HUES64 (cell line): ENCODE results near the gene ZNF83.
"Not testable (repeated sequence)": the region's sequence is repeated elsewhere in the genome, so short reads cannot be mapped to it uniquely, and the experiment has no call there.

ENCODE experiments used
- H3K27ac ChIP-seq: 2 replicates; pipeline ENCODE4 v1.7.0; 2013; ENCODE audit warnings: low read depth, low read length, inconsistent platforms
- H3K27me3 ChIP-seq: 2 replicates; pipeline ENCODE4 v1.6.1; 2013; ENCODE audit warnings: mild to moderate bottlenecking, low read length; ENCODE audit not compliant: insufficient read depth
- H3K36me3 ChIP-seq: 2 replicates; pipeline ENCODE4 v1.6.1; 2013; ENCODE audit warnings: mild to moderate bottlenecking, low read length; ENCODE audit not compliant: insufficient read depth
- H3K4me1 ChIP-seq: 2 replicates; pipeline ENCODE4 v1.6.1; 2013; ENCODE audit warnings: mild to moderate bottlenecking, low read length, moderate library complexity; ENCODE audit not compliant: insufficient read depth
- H3K4me3 ChIP-seq: 2 replicates; pipeline ENCODE4 v1.5.1; 2013; ENCODE audit warnings: mild to moderate bottlenecking, low read length, moderate library complexity
- H3K9ac ChIP-seq: 2 replicates; pipeline ENCODE4 v1.6.1; 2013; ENCODE audit warnings: mild to moderate bottlenecking, low read depth, low read length
- H3K9me3 ChIP-seq: 2 replicates; pipeline ENCODE4 v1.6.1; 2013; ENCODE audit warnings: low read depth, low read length; ENCODE audit not compliant: insufficient read depth
- WGBS: fragments of 150-250, 120-280 bp; methylation state at CpG from one replicate; pipeline ENCODE4 v1.1.7; 2013; ENCODE audit warnings: missing lambda C conversion rate; 5-methylcytosine and 5-hydroxymethylcytosine counted together

Gene ZNF83

DNA sequence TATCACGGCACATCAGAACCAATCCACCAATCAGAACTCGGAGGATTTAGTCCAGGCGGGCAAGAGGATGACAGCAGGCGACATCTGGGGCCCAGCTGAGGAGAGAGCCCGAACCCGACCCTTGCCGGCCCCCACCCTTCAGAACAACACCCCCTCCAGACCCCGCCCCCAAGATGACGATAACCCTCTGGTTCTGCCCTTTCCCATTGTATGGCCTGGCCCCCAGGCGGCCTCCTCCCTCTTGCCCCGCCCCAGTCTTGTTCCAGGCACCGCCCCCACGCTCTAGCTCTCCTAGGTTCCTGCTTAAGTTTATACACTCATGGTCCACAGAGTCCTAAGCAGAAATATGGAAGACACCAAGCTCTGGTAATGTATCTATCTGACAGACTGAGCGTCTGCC is 2.8 kb upstream of the ZNF83 start:
- H3K4me1 ChIP-seq, result no peaks in the 10 kb centered on the region; the same call in none of the 2 replicates
- no peak overlapping the region for H3K9ac ChIP-seq
- no peak overlapping the region for H3K27ac ChIP-seq
- H3K27me3 ChIP-seq, result 0 out of 2 replicates have a peak, but pooled peaks cover 3% of the 10 kb centered on the region
- no peaks in the 10 kb centered on the region for H3K9me3 ChIP-seq
- 64% methylated on average over 14 of the region's 14 CpGs for WGBS
- no peak overlapping the region for H3K4me3 ChIP-seq
- no peaks in the 10 kb centered on the region for H3K36me3 ChIP-seq

DNA sequence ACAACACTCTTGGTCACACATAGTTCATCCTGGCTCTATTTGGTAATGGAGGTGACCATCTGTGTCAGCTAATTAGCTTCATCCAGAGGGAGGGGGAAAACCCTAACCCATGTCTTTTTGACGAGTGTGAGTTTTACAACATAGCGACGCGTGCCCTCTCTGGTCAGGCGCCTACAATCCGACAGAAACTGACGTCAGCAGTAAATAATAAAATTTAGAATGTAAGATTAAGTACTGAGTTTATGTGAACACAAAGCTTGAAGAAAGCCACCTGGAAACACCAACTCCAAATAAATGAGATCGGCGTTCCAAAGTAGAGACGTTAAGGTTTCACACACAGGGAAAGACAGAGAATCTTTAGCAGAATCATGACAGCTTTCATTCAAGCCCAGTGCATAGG is 1.8 kb upstream of the ZNF83 start:
- H3K9me3 ChIP-seq, result no peaks in the 10 kb centered on the region
- H3K9ac ChIP-seq, result no peak overlapping the region
- 95% methylated on average over 10 of the region's 10 CpGs for WGBS
- H3K27ac ChIP-seq, result no peak overlapping the region
- no peak overlapping the region for H3K4me3 ChIP-seq
- 0 out of 2 replicates have a peak, but pooled peaks cover 3% of the 10 kb centered on the region for H3K27me3 ChIP-seq
- H3K36me3 ChIP-seq, result no peaks in the 10 kb centered on the region
- H3K4me1 ChIP-seq, result no peaks in the 10 kb centered on the region; the same call in none of the 2 replicates

DNA sequence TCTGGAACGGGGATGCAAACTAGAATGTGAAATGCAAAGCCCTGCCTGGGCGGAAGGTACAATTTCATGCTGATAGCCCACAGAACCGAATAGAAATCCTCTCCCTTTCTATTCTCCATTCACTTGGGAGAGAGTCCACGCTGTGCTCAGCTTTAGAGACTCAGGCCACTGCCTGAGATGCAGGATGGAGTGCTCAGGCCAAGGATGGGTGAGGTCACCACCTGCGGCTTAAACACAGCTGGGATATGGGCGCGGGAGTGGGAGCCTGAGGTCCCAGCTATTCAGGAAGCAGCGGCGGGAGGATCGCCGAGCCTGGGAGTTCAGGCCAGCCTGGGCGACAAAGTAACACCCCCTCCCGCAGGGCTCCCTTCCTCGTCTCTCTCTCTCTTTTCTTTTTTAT is 446 bp upstream of the ZNF83 start:
- WGBS, result 10% methylated on average over 12 of the region's 14 CpGs
- Histone ChIP-seq H3K27ac (no peak overlapping the region), H3K36me3 (peaks cover 7% of the 10 kb centered on the region; the same call in 1 of the 2 replicates), H3K9ac (no peak overlapping the region), H3K4me3 (peak overlapping the region; percentile 86), H3K4me1 (no peaks in the 10 kb centered on the region; the same call in none of the 2 replicates), H3K9me3 (no peaks in the 10 kb centered on the region), H3K27me3 (0 out of 2 replicates have a peak, but pooled peaks cover 3% of the 10 kb centered on the region)

GRCh38 chr19:52635786-52636570 is 2.2 kb downstream of the ZNF83 start:
- 96% methylated on average over 11 of the region's 11 CpGs for WGBS
- Histone ChIP-seq H3K4me3 (no peak overlapping the region), H3K27me3 (0 out of 2 replicates have a peak, but pooled peaks cover 3% of the 10 kb centered on the region), H3K9ac (no peak overlapping the region), H3K4me1 (no peaks in the 10 kb centered on the region; the same call in none of the 2 replicates), H3K27ac (no peak overlapping the region), H3K9me3 (no peaks in the 10 kb centered on the region), H3K36me3 (peaks cover 7% of the 10 kb centered on the region; the same call in 1 of the 2 replicates)

DNA sequence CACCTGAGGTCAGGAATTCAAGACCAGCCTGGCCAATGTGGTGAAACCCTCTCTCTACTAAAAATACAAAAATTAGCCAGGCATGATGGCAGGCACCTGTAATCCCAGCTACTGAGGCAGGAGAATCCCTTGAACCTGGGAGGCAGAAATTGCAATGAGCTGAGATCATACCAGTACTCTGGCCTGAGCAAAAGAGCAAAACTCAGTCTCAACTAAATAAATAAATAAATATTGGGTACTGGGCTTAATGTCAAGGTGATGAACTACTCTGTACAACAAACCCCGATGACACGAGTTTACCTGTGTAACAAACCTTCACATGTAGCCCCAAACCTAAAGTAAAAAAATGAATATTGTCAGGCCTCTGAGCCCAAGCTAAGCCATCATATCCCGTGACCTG is 10.7 kb downstream of the ZNF83 start:
- Histone ChIP-seq H3K36me3 (peaks cover 45% of the 10 kb centered on the region), H3K9me3 (peaks cover 12% of the 10 kb centered on the region)
- not testable (repeated sequence) for H3K27ac ChIP-seq, H3K27me3 ChIP-seq, H3K4me3 ChIP-seq, H3K4me1 ChIP-seq, H3K9ac ChIP-seq
- WGBS, result 96% methylated on average over 3 of the region's 3 CpGs

GRCh38 chr19:52626915-52627314 is 11.2 kb downstream of the ZNF83 start:
- Histone ChIP-seq H3K9ac (no peak overlapping the region), H3K36me3 (peaks cover 45% of the 10 kb centered on the region), H3K4me3 (no peak overlapping the region), H3K27me3 (no peaks in the 10 kb centered on the region), H3K4me1 (no peaks in the 10 kb centered on the region), H3K9me3 (peaks cover 12% of the 10 kb centered on the region), H3K27ac (no peak overlapping the region)
- 93% methylated on average over 5 of the region's 5 CpGs for WGBS

- WGBS, result 81% methylated on average over 2 of the region's 2 CpGs
- no peaks in the 10 kb centered on the region for H3K27me3 ChIP-seq
- H3K4me1 ChIP-seq, result no peaks in the 10 kb centered on the region
- no peak overlapping the region for H3K9ac ChIP-seq
- peaks cover 46% of the 10 kb centered on the region for H3K36me3 ChIP-seq
- peaks cover 3% of the 10 kb centered on the region; the same call in 1 of the 2 replicates for H3K9me3 ChIP-seq
- no peak overlapping the region for H3K27ac ChIP-seq
- H3K4me3 ChIP-seq, result no peak overlapping the region
Observed at GRCh38 chr19:52622261-52622660, 15.9 kb downstream of the ZNF83 start.

DNA sequence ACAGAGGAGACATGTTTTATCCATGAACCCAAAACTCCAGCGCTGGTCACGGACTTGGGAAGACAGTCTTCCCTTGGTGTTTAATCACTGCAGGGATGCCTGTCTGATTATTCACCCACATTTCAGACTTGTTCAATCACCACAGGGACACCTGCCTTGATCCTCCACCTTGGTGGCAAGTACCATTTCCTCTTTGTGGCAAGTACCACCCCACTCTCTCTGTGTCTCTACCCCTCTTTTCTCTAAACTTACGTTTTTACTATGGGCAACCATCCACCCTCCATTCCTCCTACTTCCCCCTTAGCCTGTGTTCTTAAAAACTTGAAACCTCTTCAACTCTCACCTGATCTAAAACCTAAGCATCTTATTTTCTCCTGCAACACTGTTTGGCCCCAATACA is 16.8 kb downstream of the ZNF83 start:
- Histone ChIP-seq H3K9ac (no peak overlapping the region), H3K36me3 (peaks cover 38% of the 10 kb centered on the region), H3K9me3 (no peaks in the 10 kb centered on the region), H3K27ac (no peak overlapping the region), H3K4me1 (no peaks in the 10 kb centered on the region), H3K4me3 (no peak overlapping the region), H3K27me3 (no peaks in the 10 kb centered on the region)
- 91% methylated on average over 3 of the region's 3 CpGs for WGBS

DNA sequence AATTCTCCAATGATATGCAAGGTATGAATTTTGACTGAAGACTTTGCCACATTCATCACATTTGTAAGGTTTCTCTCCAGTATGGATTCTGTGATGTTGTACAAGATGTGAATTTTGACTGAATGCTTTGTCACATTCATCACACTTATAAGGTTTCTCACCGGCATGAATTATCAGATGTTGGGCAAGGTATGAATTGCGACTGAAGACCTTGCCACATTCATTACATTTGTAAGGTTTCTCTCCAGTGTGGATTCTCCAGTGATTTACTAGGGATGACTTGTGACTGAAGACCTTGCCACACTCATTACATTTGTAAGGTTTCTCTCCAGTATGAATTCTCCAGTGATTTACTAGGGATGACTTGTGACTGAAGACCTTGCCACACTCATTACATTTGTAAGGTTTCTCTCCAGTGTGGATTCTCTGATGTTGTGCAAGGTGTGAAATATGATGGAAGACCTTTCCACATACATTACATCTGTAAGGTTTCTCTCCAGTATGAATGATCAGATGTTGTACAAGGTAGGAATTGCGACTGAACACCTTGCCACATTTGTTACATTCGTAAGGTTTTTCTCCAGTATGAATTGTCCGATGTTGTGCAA is 24.8 kb downstream of the ZNF83 start:
- Histone ChIP-seq H3K27ac (no peak overlapping the region), H3K9ac (no peak overlapping the region), H3K9me3 (peaks cover 22% of the 10 kb centered on the region), H3K36me3 (peaks cover 47% of the 10 kb centered on the region), H3K4me3 (no peak overlapping the region), H3K27me3 (no peaks in the 10 kb centered on the region), H3K4me1 (no peaks in the 10 kb centered on the region)
- WGBS, result 91% methylated on average over 4 of the region's 5 CpGs

GRCh38 chr19:52603558-52604207 is 34.5 kb downstream of the ZNF83 start:
- Histone ChIP-seq H3K27me3 (0 out of 2 replicates have a peak, but pooled peaks cover 6% of the 10 kb centered on the region), H3K9ac (no peak overlapping the region), H3K4me1 (no peaks in the 10 kb centered on the region), H3K27ac (no peak overlapping the region), H3K36me3 (0 out of 2 replicates have a peak, but pooled peaks cover 6% of the 10 kb centered on the region), H3K9me3 (no peaks in the 10 kb centered on the region), H3K4me3 (no peak overlapping the region)
- 93% methylated on average over 10 of the region's 14 CpGs for WGBS

- Histone ChIP-seq H3K4me1 (no peaks in the 10 kb centered on the region), H3K27ac (no peak overlapping the region), H3K36me3 (0 out of 2 replicates have a peak, but pooled peaks cover 6% of the 10 kb centered on the region), H3K4me3 (no peak overlapping the region), H3K9ac (no peak overlapping the region), H3K27me3 (0 out of 2 replicates have a peak, but pooled peaks cover 6% of the 10 kb centered on the region), H3K9me3 (no peaks in the 10 kb centered on the region)
- 100% methylated on average over 1 of the region's 2 CpGs for WGBS
Observed at GRCh38 chr19:52602941-52603340, 35.2 kb downstream of the ZNF83 start.
